ENCODE data around the gene PCBP3.

GRCh38 chr21:45861156-45861870 is 217.8 kb downstream of the PCBP3 start:
- TF ChIP-seq CTCF (IDR thresholded peaks at IDR 0.05) (no peak), ZFX (IDR thresholded peaks at IDR 0.05; ENCODE audit: borderline replicate concordance) (no peak)

All from 22Rv1 (cell line).